Activated CD8-positive, alpha-beta T cell treated with anti-CD3 and anti-CD28 coated beads for 36 hours (primary cell): Measurements from ENCODE around the gene PLEKHA1. TPM values are rescaled to one million over a fixed set of nuclear protein-coding genes. Genes with fewer than 3 reads are reported as not detected.
A peak's percentile ranks its signal among the peaks of the same experiment; 100 is the strongest.

ENCODE experiments used
- ATAC-seq: fragments of 200-7000 bp; cut with Tn5 transposase; one replicate; pipeline ENCODE4 v1.10.0; 2021; ENCODE audit warnings: mild to moderate bottlenecking, moderate library complexity
- CTCF ChIA-PET: fragments of 350-600 bp; sonication (Branson Sonifier 250); formaldehyde crosslinking; loops from one replicate; lab custom pipeline; 2021; ENCODE audit warnings: antibody characterized with exemption; lab: Charles Lee
- POLR2A ChIA-PET: fragments of 350-600 bp; sonication (Branson Sonifier 250); formaldehyde crosslinking; loops from one replicate; lab custom pipeline; 2021; ENCODE audit warnings: antibody characterized with exemption; lab: Charles Lee
- DNase-seq: peaks from one replicate; pipeline ENCODE4 v3.0.0-alpha.2; 2020
- H3K27ac Mint-ChIP-seq: one replicate; pipeline ENCODE4 v1.8.0; 2021; ENCODE audit warnings: mild to moderate bottlenecking, mixed read lengths
- H3K27me3 Mint-ChIP-seq: one replicate; pipeline ENCODE4 v1.8.0; 2021; ENCODE audit warnings: mixed read lengths
- H3K36me3 Mint-ChIP-seq: one replicate; pipeline ENCODE4 v1.8.0; 2021; ENCODE audit warnings: low read depth, mixed read lengths
- H3K4me1 Mint-ChIP-seq: one replicate; pipeline ENCODE4 v1.8.0; 2021; ENCODE audit warnings: low read depth, mixed read lengths
- H3K4me3 Mint-ChIP-seq: one replicate; pipeline ENCODE4 v1.8.0; 2021; ENCODE audit warnings: mild to moderate bottlenecking, moderate library complexity, mixed read lengths
- H3K9me3 Mint-ChIP-seq: one replicate; pipeline ENCODE4 v1.8.0; 2021; ENCODE audit warnings: mixed read lengths
- intact Hi-C: fragments of 100-400 bp; cut with micrococcal nuclease; formaldehyde crosslinking; loops from one replicate; pipeline ENCODE4 v1.10.0; 2022
- total RNA-seq, 2 experiments: library from RNA; stranded (reverse); gene quantifications; one replicate each; pipeline ENCODE4 v1.2.3, GENCODE V29; 2021
- TF ChIP-seq, protein P1 (sequence below): fragments of 200-600 bp; IDR thresholded peaks from one replicate; pipeline ENCODE4 v1.8.0; 2022; ENCODE audit warnings: antibody characterized with exemption, mild to moderate bottlenecking

PLEKHA1 gene
- total RNA-seq, 2 experiments from 2014 or later = 17.0 to 17.4 TPM

DNA sequence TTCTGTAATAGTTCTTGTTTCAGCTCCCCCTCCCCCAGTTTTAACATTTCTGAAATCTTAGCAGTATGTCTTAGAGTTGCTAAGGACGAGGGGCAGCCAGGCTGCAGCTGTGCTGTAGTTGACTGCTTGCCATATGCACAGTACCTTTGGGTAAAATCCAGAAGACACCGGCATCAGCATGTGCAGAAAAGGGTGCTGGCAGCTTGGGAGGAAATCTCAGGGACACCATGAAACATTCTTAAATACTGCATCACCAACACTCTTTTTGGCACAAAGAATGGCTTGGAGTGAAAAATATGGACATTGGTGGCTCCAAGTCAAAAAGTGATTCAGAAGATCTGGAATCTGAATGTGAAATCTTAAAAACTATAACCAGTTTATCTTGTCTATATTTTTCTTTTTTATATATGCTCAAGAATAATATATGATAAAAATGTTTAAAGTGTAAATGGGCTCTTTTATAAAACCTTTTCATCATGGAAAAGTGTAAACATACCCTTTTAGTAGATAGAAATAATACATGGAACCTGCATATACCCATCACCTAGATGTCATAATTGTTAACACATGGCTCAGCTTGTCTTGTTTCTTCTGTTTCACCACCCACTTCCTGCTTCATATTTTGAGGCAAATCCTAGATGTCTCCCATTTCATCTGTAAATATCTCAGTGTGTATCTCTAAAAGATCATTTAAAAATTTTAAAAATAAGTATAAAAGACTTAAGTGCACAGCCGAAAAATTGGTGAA lies 45.5 kb downstream of the PLEKHA1 start:
- H3K27ac Mint-ChIP-seq = no peak overlapping the region

DNA sequence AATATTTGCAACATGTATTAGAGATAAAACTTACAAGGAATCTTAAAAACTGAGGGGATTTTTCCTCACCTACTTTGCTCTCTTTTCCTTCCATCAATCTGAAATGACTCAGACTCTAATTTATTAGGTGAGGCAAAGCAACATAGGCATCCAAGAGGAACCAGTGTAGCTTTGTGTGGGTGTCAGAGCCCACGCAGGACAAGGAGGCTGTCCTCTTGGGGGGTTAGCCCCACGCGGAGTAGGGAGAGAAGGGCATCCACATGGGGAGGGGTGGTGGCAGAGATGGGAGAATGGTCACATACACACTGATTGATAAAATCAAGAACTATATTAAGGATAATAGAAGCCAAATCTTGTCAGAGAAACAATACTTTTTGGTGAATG lies 46.1 kb downstream of the PLEKHA1 start:
- ChIA-PET POLR2A (no interaction called here), CTCF (interaction anchor here (2.0 to 3.0 kb wide), 4 partner anchors 14 to 145 kb away, joined by 5 to 13 read pairs (median 10); no protein-coding TSS in a partner anchor)
- TF ChIP-seq, protein P1, sequence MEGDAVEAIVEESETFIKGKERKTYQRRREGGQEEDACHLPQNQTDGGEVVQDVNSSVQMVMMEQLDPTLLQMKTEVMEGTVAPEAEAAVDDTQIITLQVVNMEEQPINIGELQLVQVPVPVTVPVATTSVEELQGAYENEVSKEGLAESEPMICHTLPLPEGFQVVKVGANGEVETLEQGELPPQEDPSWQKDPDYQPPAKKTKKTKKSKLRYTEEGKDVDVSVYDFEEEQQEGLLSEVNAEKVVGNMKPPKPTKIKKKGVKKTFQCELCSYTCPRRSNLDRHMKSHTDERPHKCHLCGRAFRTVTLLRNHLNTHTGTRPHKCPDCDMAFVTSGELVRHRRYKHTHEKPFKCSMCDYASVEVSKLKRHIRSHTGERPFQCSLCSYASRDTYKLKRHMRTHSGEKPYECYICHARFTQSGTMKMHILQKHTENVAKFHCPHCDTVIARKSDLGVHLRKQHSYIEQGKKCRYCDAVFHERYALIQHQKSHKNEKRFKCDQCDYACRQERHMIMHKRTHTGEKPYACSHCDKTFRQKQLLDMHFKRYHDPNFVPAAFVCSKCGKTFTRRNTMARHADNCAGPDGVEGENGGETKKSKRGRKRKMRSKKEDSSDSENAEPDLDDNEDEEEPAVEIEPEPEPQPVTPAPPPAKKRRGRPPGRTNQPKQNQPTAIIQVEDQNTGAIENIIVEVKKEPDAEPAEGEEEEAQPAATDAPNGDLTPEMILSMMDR = no peak
- Mint-ChIP-seq H3K9me3 (peaks cover 7% of the 10 kb centered on the region), H3K4me3 (no peak overlapping the region), H3K27me3 (no peaks in the 10 kb centered on the region), H3K27ac (peak overlapping the region; percentile 79), H3K36me3 (peaks cover 50% of the 10 kb centered on the region), H3K4me1 (peaks cover 74% of the 10 kb centered on the region)
- ATAC-seq (no peak), DNase-seq (no peak)
- intact Hi-C loops = no loop called here

More for the DNA sequence above, 45.5 kb downstream of the PLEKHA1 start:
- Mint-ChIP-seq H3K4me3 (no peak overlapping the region), H3K9me3 (peaks cover 7% of the 10 kb centered on the region), H3K36me3 (peaks cover 55% of the 10 kb centered on the region), H3K27me3 (no peaks in the 10 kb centered on the region), H3K4me1 (peaks cover 78% of the 10 kb centered on the region)
- intact Hi-C loops = no loop called here
- DNase-seq (no peak), ATAC-seq (no peak)
- ChIA-PET CTCF (interaction anchor here (0.7 to 3.0 kb wide), 8 partner anchors 14 to 146 kb away, joined by 3 to 13 read pairs (median 4); no protein-coding TSS in a partner anchor), POLR2A (interaction anchor here (2.3 kb wide), 1 partner anchor 45 kb away, joined by 9 read pairs; the partner anchor contains the start of gene PLEKHA1)
- TF ChIP-seq, protein P1 = no peak

DNA sequence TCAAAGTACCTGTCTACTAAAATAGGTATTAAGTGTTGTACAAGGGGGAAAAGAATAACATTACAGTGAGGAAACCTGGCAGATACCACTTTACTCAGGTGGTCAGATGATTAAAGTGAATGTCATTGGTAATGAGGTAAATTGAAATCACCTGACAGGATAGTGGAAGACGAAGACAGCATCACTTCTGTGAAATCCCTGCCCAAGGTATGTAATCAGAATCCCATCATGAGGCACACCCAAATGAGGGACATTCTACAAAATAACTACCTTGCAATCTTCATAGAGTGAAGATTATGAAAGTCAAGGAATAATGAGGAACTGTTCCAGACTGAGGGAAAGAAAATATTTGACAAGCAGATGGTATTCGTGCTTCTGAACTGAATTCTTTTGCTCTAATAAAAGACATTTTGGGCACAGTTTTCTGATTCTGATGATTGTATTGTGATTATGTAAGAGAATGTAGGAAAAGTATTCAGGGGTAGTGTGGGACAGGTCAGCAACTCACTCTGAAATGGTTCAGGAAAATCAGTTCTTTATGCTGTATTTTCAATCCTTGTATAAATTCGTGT lies 46.6 kb downstream of the PLEKHA1 start:
- peaks cover 7% of the 10 kb centered on the region for H3K9me3 Mint-ChIP-seq
- ChIA-PET POLR2A (no interaction called here), CTCF (interaction anchor here (3.0 kb wide), 1 partner anchor 78 kb away, joined by 12 read pairs; no protein-coding TSS in a partner anchor)
- no peak for DNase-seq
- TF ChIP-seq, protein P1 = no peak
- intact Hi-C loops = no loop called here
- no peak for ATAC-seq
- no peak overlapping the region for H3K4me3 Mint-ChIP-seq
- H3K36me3 Mint-ChIP-seq = peaks cover 47% of the 10 kb centered on the region
- H3K27me3 Mint-ChIP-seq = no peaks in the 10 kb centered on the region
- peaks cover 69% of the 10 kb centered on the region for H3K4me1 Mint-ChIP-seq
- peak overlapping the region; percentile 79 for H3K27ac Mint-ChIP-seq

DNA sequence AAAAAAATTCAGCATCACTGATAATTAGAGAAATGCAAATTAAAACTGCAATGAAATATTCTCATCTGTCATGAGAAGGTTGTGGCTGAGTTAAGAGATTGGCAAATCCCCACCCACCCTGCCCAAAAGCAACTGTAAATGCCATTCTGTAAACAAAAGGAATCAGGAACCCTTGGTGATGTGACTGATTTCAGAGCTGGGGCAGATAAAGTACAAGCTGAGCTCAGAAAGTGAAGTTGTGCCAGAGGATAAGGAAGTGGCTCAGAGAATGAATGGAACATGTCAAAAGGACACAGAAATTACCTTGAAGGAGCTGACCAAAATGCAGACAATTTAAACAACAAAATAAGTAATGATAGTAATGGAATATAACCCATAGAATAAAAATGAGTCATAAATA lies 47.2 kb downstream of the PLEKHA1 start:
- intact Hi-C loops = no loop called here
- no peak overlapping the region for H3K4me3 Mint-ChIP-seq
- H3K9me3 Mint-ChIP-seq = peaks cover 7% of the 10 kb centered on the region
- peak; percentile 31 for ATAC-seq
- H3K27me3 Mint-ChIP-seq = no peaks in the 10 kb centered on the region
- POLR2A ChIA-PET = interaction anchor here (2.6 kb wide), 1 partner anchor 12 kb away, joined by 8 read pairs; no protein-coding TSS in a partner anchor
- TF ChIP-seq, protein P1 = no peak
- no peak for DNase-seq
- peak overlapping the region; percentile 79 for H3K27ac Mint-ChIP-seq
- H3K4me1 Mint-ChIP-seq = peaks cover 65% of the 10 kb centered on the region
- CTCF ChIA-PET = interaction anchor here (1.2 to 3.5 kb wide), 4 partner anchors 10 to 78 kb away, joined by 3 to 22 read pairs (median 3); no protein-coding TSS in a partner anchor
- H3K36me3 Mint-ChIP-seq = peaks cover 42% of the 10 kb centered on the region
